Hematopoietic multipotent progenitor cell treated with erythropoietin and hydrocortisone succinate and interleukin-3 and kit ligand, for 4 days (in vitro differentiated cells): ENCODE measurements around the gene SUPT5H.

ENCODE experiments used
- DNase-seq: peaks from one replicate; pipeline ENCODE4 v3.0.0-alpha.2; 2015

Gene SUPT5H

GRCh38 chr19:39409208-39410016 lies 36.0 kb upstream of the SUPT5H start:
- peak; percentile 76 for DNase-seq

GRCh38 chr19:39410017-39410830 lies 35.2 kb upstream of the SUPT5H start:
- DNase-seq = peak; percentile 75

- DNase-seq = no peak
These were observed 34.6 kb upstream of the SUPT5H start for GRCh38 chr19:39410831-39411080.

- DNase-seq = no peak
These were observed 34.1 kb upstream of the SUPT5H start for GRCh38 chr19:39411081-39411831.

GRCh38 chr19:39411832-39412099 lies 33.6 kb upstream of the SUPT5H start:
- DNase-seq = peak; percentile 97

GRCh38 chr19:39412100-39412866 lies 33.1 kb upstream of the SUPT5H start, which contains the start of gene PLEKHG2:
Gene PLEKHG2 (plus strand): TSS chr19:39412669. CDS start chr19:39414087, 1,418 bp downstream.
- DNase-seq = peak; percentile 100

- DNase-seq = no peak
These were observed 32.5 kb upstream of the SUPT5H start for GRCh38 chr19:39412867-39413271.

- DNase-seq = no peak
These were observed 32.0 kb upstream of the SUPT5H start for GRCh38 chr19:39413272-39413910.

- no peak for DNase-seq
These were observed 31.3 kb upstream of the SUPT5H start for GRCh38 chr19:39413911-39414608.

- DNase-seq = no peak
These were observed 30.0 kb upstream of the SUPT5H start for GRCh38 chr19:39415111-39416046.

- DNase-seq = no peak
These were observed 28.9 kb upstream of the SUPT5H start for GRCh38 chr19:39416152-39417120.

- DNase-seq = no peak
These were observed 27.8 kb upstream of the SUPT5H start for GRCh38 chr19:39417463-39418181.

GRCh38 chr19:39419003-39419402 lies 26.4 kb upstream of the SUPT5H start:
- no peak for DNase-seq

- no peak for DNase-seq
These were observed 24.6 kb upstream of the SUPT5H start for GRCh38 chr19:39420769-39421168.

- no peak for DNase-seq
These were observed 23.4 kb upstream of the SUPT5H start for GRCh38 chr19:39422020-39422419.

GRCh38 chr19:39423258-39424086 lies 21.9 kb upstream of the SUPT5H start:
- no peak for DNase-seq

GRCh38 chr19:39424934-39425333 lies 20.4 kb upstream of the SUPT5H start:
- DNase-seq = no peak

GRCh38 chr19:39425744-39426143 lies 19.6 kb upstream of the SUPT5H start:
- no peak for DNase-seq
